H1 (cell line): ENCODE measurements around the gene TPRKB. TPM values are rescaled to one million over a fixed set of nuclear protein-coding genes. Genes with fewer than 3 reads are reported as not detected.

Experiments
- CTCF ChIA-PET: fragments of 300-600 bp; sonication (Branson Sonifier 250); formaldehyde crosslinking; loops from one replicate; lab custom pipeline; 2021; ENCODE audit not compliant: partially characterized antibody; lab: Charles Lee
- POLR2A ChIA-PET: fragments of 300-600 bp; sonication (Branson Sonifier 250); formaldehyde crosslinking; loops from one replicate; lab custom pipeline; 2021; ENCODE audit warnings: inconsistent platforms; ENCODE audit not compliant: partially characterized antibody; lab: Charles Lee
- DNase-seq, 2 experiments: peaks; one replicate each; pipeline versions ENCODE4 v3.0.0 to v3.0.0-alpha.2; 2010 to 2022; ENCODE audit warnings: low spot score in 2 of 2, low read depth in 1 of 2, mixed read lengths in 1 of 2
- FAIRE-seq: peaks from 2 replicates; lab custom pipeline; 2011; peaks lifted over from hg19 to GRCh38; lab: Jason Lieb, UNC
- H2AFZ ChIP-seq: 2 replicates; pipeline ENCODE4 v1.8.1; 2012; ENCODE audit warnings: low read length, inconsistent platforms
- H2AK5ac ChIP-seq: 2 replicates; pipeline ENCODE4 v1.6.1; 2013; ENCODE audit warnings: low read depth, low read length
- H2BK120ac ChIP-seq: replicated peaks from 2 replicates; pipeline ENCODE3; 2013; ENCODE audit warnings: low read depth, low read length, inconsistent platforms
- H2BK12ac ChIP-seq: 2 replicates; pipeline ENCODE4 v1.6.1; 2013; ENCODE audit warnings: low read depth, low read length
- H2BK15ac ChIP-seq: 2 replicates; pipeline ENCODE4 v1.6.1; 2013; ENCODE audit warnings: low read length
- H2BK20ac ChIP-seq: 2 replicates; pipeline ENCODE4 v1.6.1; 2013; ENCODE audit warnings: low read length
- H2BK5ac ChIP-seq: 2 replicates; pipeline ENCODE4 v1.6.1; 2013; ENCODE audit warnings: low read depth, low read length
- H3K14ac ChIP-seq: 2 replicates; pipeline ENCODE4 v1.6.1; 2013; ENCODE audit warnings: inconsistent platforms; ENCODE audit not compliant: insufficient read length
- H3K18ac ChIP-seq: 2 replicates; pipeline ENCODE4 v1.6.1; 2013; ENCODE audit warnings: low read length; ENCODE audit errors: extremely low read depth
- H3K23ac ChIP-seq: 2 replicates; pipeline ENCODE4 v1.6.1; 2013; ENCODE audit warnings: inconsistent platforms; ENCODE audit not compliant: insufficient read length
- H3K23me2 ChIP-seq: 2 replicates; pipeline ENCODE4 v1.6.1; 2013; ENCODE audit warnings: low read depth, low read length
- H3K27ac ChIP-seq: 2 replicates; pipeline ENCODE4 v1.6.1; 2011; ENCODE audit warnings: low read depth, low read length, inconsistent platforms
- H3K27me3 ChIP-seq, 4 experiments: replicated peaks in 1 of 4; 1 replicate in 1 of 4; 2 replicates in 3 of 4; pipeline versions ENCODE4 v1.6.1 to v1.8.1; 2011 to 2013; ENCODE audit warnings: low read length in 3 of 4, mild to moderate bottlenecking in 3 of 4, inconsistent platforms in 2 of 4, mixed read lengths in 2 of 4, moderate library complexity in 1 of 4; ENCODE audit not compliant: control insufficient read depth in 3 of 4, insufficient read depth in 3 of 4; ENCODE audit errors: extremely low read depth in 1 of 4
- H3K36me3 ChIP-seq, 4 experiments: 2 replicates each; pipeline versions ENCODE4 v1.6.1 to v1.8.1; 2011 to 2013; ENCODE audit warnings: mild to moderate bottlenecking in 4 of 4, low read length in 3 of 4, moderate library complexity in 2 of 4, control low read depth in 1 of 4, inconsistent platforms in 1 of 4; ENCODE audit not compliant: insufficient read depth in 4 of 4, control insufficient read depth in 2 of 4
- H3K4ac ChIP-seq: replicated peaks from 2 replicates; pipeline ENCODE3; 2013; ENCODE audit warnings: low read length, low read depth, mixed read lengths, inconsistent platforms; ENCODE audit not compliant: insufficient read length
- H3K4me1 ChIP-seq, 4 experiments: replicated peaks in 1 of 4; 1 replicate in 1 of 4; 2 replicates in 3 of 4; pipeline versions ENCODE4 v1.6.1 to v1.8.1; 2011 to 2013; ENCODE audit warnings: low read length in 3 of 4, inconsistent platforms in 2 of 4, mixed read lengths in 1 of 4; ENCODE audit not compliant: insufficient read depth in 4 of 4, control insufficient read depth in 3 of 4
- H3K4me2 ChIP-seq, 2 experiments: 2 replicates each; pipeline versions ENCODE4 v1.6.1 to v1.8.1; 2011 to 2013; ENCODE audit warnings: low read depth in 2 of 2, low read length in 2 of 2, control low read depth in 1 of 2, inconsistent platforms in 1 of 2, mild to moderate bottlenecking in 1 of 2; ENCODE audit not compliant: insufficient read depth in 1 of 2
- H3K4me3 ChIP-seq, 4 experiments: fragments of 200-600, 300-600 bp in 1 of 4; sonication (generic), shearing (Covaris generic), sonication (Bioruptor Twin) in 1 of 4; 2 replicates each; pipeline versions ENCODE4 v1.5.1 to v1.8.1; 2011 to 2016; ENCODE audit warnings: low read length in 4 of 4, low read depth in 3 of 4, control low read depth in 2 of 4, inconsistent platforms in 2 of 4, mild to moderate bottlenecking in 2 of 4, mixed read lengths in 1 of 4, moderate library complexity in 1 of 4; ENCODE audit not compliant: insufficient read depth in 2 of 4; ENCODE audit errors: extremely low read depth in 1 of 4
- H3K56ac ChIP-seq: replicated peaks from 2 replicates; pipeline ENCODE3; 2013; ENCODE audit warnings: low read depth, mild to moderate bottlenecking, mixed read lengths, low read length, inconsistent platforms; ENCODE audit not compliant: insufficient read length
- H3K79me1 ChIP-seq: 2 replicates; pipeline ENCODE4 v1.6.1; 2013; ENCODE audit warnings: low read depth, low read length, control low read depth
- H3K79me2 ChIP-seq, 2 experiments: 2 replicates each; pipeline versions ENCODE4 v1.6.1 to v1.8.1; 2012 to 2013; ENCODE audit warnings: low read length in 2 of 2, mild to moderate bottlenecking in 2 of 2, inconsistent platforms in 1 of 2; ENCODE audit not compliant: insufficient read depth in 2 of 2, control insufficient read depth in 1 of 2
- H3K9ac ChIP-seq, 4 experiments: replicated peaks in 1 of 4; 1 replicate in 1 of 4; 2 replicates in 3 of 4; pipeline versions ENCODE4 v1.6.1 to v1.8.1; 2011 to 2013; ENCODE audit warnings: low read depth in 3 of 4, low read length in 3 of 4, control low read depth in 2 of 4, mild to moderate bottlenecking in 2 of 4, moderate library complexity in 2 of 4, inconsistent platforms in 1 of 4; ENCODE audit errors: extremely low read depth in 1 of 4
- H3K9me3 ChIP-seq, 2 experiments: 2 replicates each; pipeline versions ENCODE4 v1.6.1 to v1.8.1; 2012 to 2013; ENCODE audit warnings: mild to moderate bottlenecking in 2 of 2, moderate library complexity in 2 of 2, control low read depth in 1 of 2, inconsistent platforms in 1 of 2, low read depth in 1 of 2, low read length in 1 of 2, mixed read lengths in 1 of 2; ENCODE audit not compliant: insufficient read depth in 2 of 2
- H4K20me1 ChIP-seq, 2 experiments: replicated peaks in 1 of 2; 2 replicates each; pipeline versions ENCODE3 to v1.8.1; 2011 to 2013; ENCODE audit warnings: inconsistent platforms in 2 of 2, low read length in 2 of 2, mild to moderate bottlenecking in 1 of 2; ENCODE audit not compliant: insufficient read depth in 2 of 2, control insufficient read depth in 1 of 2
- H4K5ac ChIP-seq: 2 replicates; pipeline ENCODE4 v1.6.1; 2013; ENCODE audit warnings: low read length, low read depth, mixed read lengths, inconsistent platforms; ENCODE audit not compliant: insufficient read length
- H4K8ac ChIP-seq: 2 replicates; pipeline ENCODE4 v1.8.0; 2013; ENCODE audit warnings: mild to moderate bottlenecking, moderate library complexity, low read length, inconsistent platforms; ENCODE audit not compliant: insufficient read depth; ENCODE audit errors: extremely low read depth
- H4K91ac ChIP-seq: replicated peaks from 2 replicates; pipeline ENCODE3; 2013; ENCODE audit warnings: low read length, mixed read lengths, inconsistent platforms; ENCODE audit not compliant: insufficient read length
- BRCA1 ChIP-seq: IDR thresholded peaks from 2 replicates; pipeline ENCODE4 v1.6.1; 2012; ENCODE audit warnings: low read depth, low read length, improper control_type of control experiment
- CREB1 ChIP-seq: IDR thresholded peaks from 2 replicates; pipeline ENCODE4 v1.6.1; 2012; ENCODE audit warnings: inconsistent platforms
- EGR1 ChIP-seq: IDR thresholded peaks from 2 replicates; pipeline ENCODE4 v1.6.1; 2011; ENCODE audit warnings: low read depth, low read length, borderline replicate concordance
- EP300 ChIP-seq, 2 experiments: IDR thresholded peaks; 1 replicate in 1 of 2; 2 replicates in 1 of 2; pipeline ENCODE4 v1.6.1; 2011 to 2012; ENCODE audit warnings: low read depth in 2 of 2, low read length in 2 of 2, mild to moderate bottlenecking in 2 of 2, borderline replicate concordance in 1 of 2, inconsistent platforms in 1 of 2, moderate library complexity in 1 of 2
- HDAC2 ChIP-seq, 2 experiments: fragments of 300-600 bp in 1 of 2; sonication (generic) in 1 of 2; IDR thresholded peaks; 2 replicates each; pipeline ENCODE4 v1.6.1; 2011 to 2012; ENCODE audit warnings: low read depth in 2 of 2, low read length in 2 of 2, mild to moderate bottlenecking in 2 of 2, moderate library complexity in 2 of 2, borderline replicate concordance in 1 of 2, inconsistent platforms in 1 of 2
- KDM4A ChIP-seq: IDR thresholded peaks from one replicate; pipeline ENCODE4 v1.7.1; 2012; ENCODE audit warnings: low read depth, mild to moderate bottlenecking, moderate library complexity, low read length, inconsistent platforms; ENCODE audit not compliant: severe bottlenecking
- RNF2 ChIP-seq: fragments of 200-900, 300-1000 bp; sonication (generic); IDR thresholded peaks from 2 replicates; pipeline ENCODE4 v1.7.1; 2016; ENCODE audit warnings: borderline replicate concordance, low read depth, mild to moderate bottlenecking, antibody characterized with exemption, low read length; ENCODE audit not compliant: poor library complexity, severe bottlenecking; ENCODE audit errors: missing control alignments
- SP1 ChIP-seq: IDR thresholded peaks from 2 replicates; pipeline ENCODE4 v1.6.1; 2011; ENCODE audit warnings: low read depth, low read length
- SP4 ChIP-seq: IDR thresholded peaks from 2 replicates; pipeline ENCODE4 v1.6.1; 2012; ENCODE audit warnings: low read length, inconsistent platforms
- SUZ12 ChIP-seq: fragments of 200-600 bp; sonication (generic); IDR thresholded peaks from 2 replicates; pipeline ENCODE4 v1.6.1; 2012; ENCODE audit warnings: mild to moderate bottlenecking, inconsistent platforms, low read length, moderate library complexity, mixed read lengths
- TCF12 ChIP-seq: IDR thresholded peaks from 2 replicates; pipeline ENCODE4 v1.6.1; 2011; ENCODE audit warnings: low read depth, mild to moderate bottlenecking, low read length
- TEAD4 ChIP-seq: IDR thresholded peaks from 2 replicates; pipeline ENCODE4 v1.6.1; 2012; ENCODE audit warnings: low read depth, low read length, inconsistent platforms, mixed read lengths
- YY1 ChIP-seq: IDR thresholded peaks from 2 replicates; pipeline ENCODE4 v1.6.1; 2011; ENCODE audit warnings: low read depth, mild to moderate bottlenecking, low read length
- ZNF274 ChIP-seq: IDR thresholded peaks from 2 replicates; pipeline ENCODE4 v1.7.0; 2012; ENCODE audit warnings: low read length, borderline replicate concordance; ENCODE audit errors: extremely low read depth
- WGBS, 2 experiments: shearing (Covaris generic) in 1 of 2; methylation state at CpG; one replicate each; pipeline versions ENCODE4 v1.1.6 to v1.1.7; 2013 to 2015; ENCODE audit warnings: low lambda C conversion rate in 2 of 2, mixed read lengths in 2 of 2, inconsistent platforms in 1 of 2, low coverage in 1 of 2, missing lambda C conversion rate in 1 of 2; ENCODE audit not compliant: insufficient replicate concordance in 2 of 2, insufficient coverage in 1 of 2, insufficient read length in 1 of 2; ENCODE audit errors: extremely low coverage in 1 of 2, missing lambda C conversion rate in 1 of 2; 5-methylcytosine and 5-hydroxymethylcytosine counted together
- polyA plus RNA-seq, 7 experiments: library from polyadenylated mRNA; depleted of rRNA in 3 of 7; stranded (reverse) in 5 of 7; unstranded in 2 of 7; fragments of >200 nt in 5 of 7; fragments of 200-250 nt in 2 of 7; gene quantifications; 1 replicate in 5 of 7; 2 replicates in 1 of 7; 4 replicates in 1 of 7; pipeline versions ENCODE4 v1.2.1 to v1.2.3, GENCODE V29; 2011 to 2013; ENCODE audit warnings: missing spikeins in 2 of 7, mixed read lengths in 2 of 7
- total RNA-seq: library from RNA; stranded (reverse); fragmentation: NEBNext Ultra II Directional; extraction: Animal tissue kit (Norgen Biotek cat#: 25700); gene quantifications from 2 replicates; pipeline ENCODE4 v1.2.1, GENCODE V29; 2021

The TPRKB gene
- total and polyA plus RNA-seq, 2 of the 8 experiments (the other 6 are each of a cell fraction or from before 2014, with no cell fraction given): 40.3 to 41.6 TPM

DNA sequence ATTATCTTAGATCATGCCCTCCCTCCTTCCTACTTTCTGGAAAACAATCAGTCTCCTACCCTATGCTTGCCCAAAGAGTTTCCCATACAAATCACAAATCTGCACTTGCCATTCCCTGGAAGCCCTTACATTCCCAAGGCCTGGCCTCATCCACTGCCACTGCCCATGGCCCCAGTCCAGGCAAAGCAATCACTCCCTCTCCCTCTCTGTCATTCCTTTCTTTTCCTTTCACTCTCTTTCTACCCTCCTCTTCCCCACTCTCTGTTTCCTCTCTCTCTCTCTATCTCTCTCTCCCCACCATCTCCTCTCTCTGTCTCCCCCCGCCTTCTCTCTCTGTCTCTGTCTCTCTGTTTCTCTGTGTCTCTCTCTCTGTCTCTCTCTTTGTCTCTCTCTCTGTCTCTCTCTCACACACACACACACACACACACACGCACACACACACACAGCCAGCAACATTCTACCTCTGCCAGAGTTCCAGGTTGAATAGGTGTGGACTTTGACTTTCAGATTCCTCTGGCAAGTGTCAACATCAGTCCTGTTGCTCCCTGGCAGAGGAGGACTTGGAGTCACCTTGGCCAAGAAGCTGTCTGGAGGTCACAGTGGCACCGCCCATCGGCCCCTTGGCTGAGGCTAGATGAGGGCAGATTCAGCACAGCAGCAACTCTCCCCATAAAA, 51.2 kb downstream of the TPRKB start:
- ChIA-PET POLR2A (no interaction called here), CTCF (no interaction called here)
- Histone ChIP-seq H4K20me1 (no peaks in the 10 kb centered on the region), H4K5ac (no peak overlapping the region), H4K91ac (no peak overlapping the region), H2BK20ac (no peak overlapping the region), H3K18ac (no peak overlapping the region), H3K4ac (no peak overlapping the region), H3K56ac (no peak overlapping the region), H4K8ac (no peak overlapping the region), H3K4me3 (no peak overlapping the region), H3K23ac (no peak overlapping the region), H3K36me3 (no peaks in the 10 kb centered on the region), H3K79me2 (no peaks in the 10 kb centered on the region), H3K14ac (no peak overlapping the region), H2AFZ (no peak overlapping the region), H3K4me2 (no peak overlapping the region), H2BK120ac (no peak overlapping the region), H3K9me3 (no peaks in the 10 kb centered on the region; a peak in 1 of 4 replicates), H3K4me1 (no peaks in the 10 kb centered on the region), H3K27ac (no peak overlapping the region), H3K9ac (no peak overlapping the region), H3K23me2 (peaks cover 1% of the 10 kb centered on the region; the same call in 1 of the 2 replicates), H3K27me3 (no peaks in the 10 kb centered on the region), H2AK5ac (no peak overlapping the region), H2BK12ac (no peak overlapping the region), H3K79me1 (no peaks in the 10 kb centered on the region), H2BK15ac (no peak overlapping the region), H2BK5ac (no peak overlapping the region)
- 81% methylated on average over 4 of the region's 4 CpGs; no CpG with 5 or more reads in 1 of the 2 experiments for WGBS, 2 experiments
- no peak for FAIRE-seq
- DNase-seq: no peak
- TF ChIP-seq YY1 (no peak), KDM4A (no peak), EGR1 (no peak), SP1 (no peak), TEAD4 (no peak), SUZ12 (no peak), CREB1 (no peak), SP4 (no peak), EP300 (IDR thresholded peaks at IDR 0.05; ENCODE audit: borderline replicate concordance in 1 of 2, low read depth in 2 of 2, low read length in 2 of 2) (no peak), TCF12 (no peak), ZNF274 (no peak), RNF2 (no peak), BRCA1 (no peak), HDAC2 (IDR thresholded peaks at IDR 0.05; ENCODE audit: borderline replicate concordance in 1 of 2, low read depth in 2 of 2, low read length in 2 of 2) (no peak)
